ENCODE data around the gene PTPN1. TPM values are rescaled to one million over a fixed set of nuclear protein-coding genes. Genes with fewer than 3 reads are reported as not detected.

PTPN1 gene
- total and polyA plus RNA-seq, 2 of the 4 experiments (the other 2 are of a cell fraction), result 31.7 to 37.4 TPM

- TF ChIP-seq CTCF (conservative IDR thresholded peaks at IDR 0.05; ENCODE audit: low read depth, low read length), result no peak
These were observed 10.2 kb upstream of the PTPN1 start (continued) for GRCh38 chr20:50499938-50500337.

GRCh38 chr20:50501972-50502745, 8.0 kb upstream of the PTPN1 start:
- CTCF ChIA-PET, result no interaction called here
- no TSS peak for BruUV-seq (replicated peaks)
- DNase-seq (no peak), ATAC-seq (ENCODE audit: low read depth) (no peak)
- intact Hi-C loops (cut with micrococcal nuclease) (no loop called here), dilution Hi-C loops (cut with HindIII; ENCODE audit: low sequenced_read_pairs, unreplicated experiment) (no loop called here), in situ Hi-C loops (cut with MboI; ENCODE audit: low sequenced_read_pairs) (no loop called here)
- Histone ChIP-seq H3K27me3 (ENCODE audit: control insufficient read depth, insufficient read depth, low read length) (no peaks in the 10 kb centered on the region), H3K23ac (ENCODE audit: low read depth, low read length) (no peak overlapping the region), H2BK5ac (ENCODE audit: low read depth, low read length, poor library complexity, severe bottlenecking) (no peak overlapping the region), H3K9me1 (ENCODE audit: insufficient read depth, low read length) (0 out of 2 replicates have a peak, but pooled peaks cover 9% of the 10 kb centered on the region), H2AK9ac (replicated peaks; ENCODE audit: low read depth, low read length, poor library complexity) (no peak overlapping the region), H4K20me1 (ENCODE audit: insufficient read depth, low read length) (no peaks in the 10 kb centered on the region), H2BK120ac (ENCODE audit: low read depth, low read length) (no peak overlapping the region), H3K4me2 (ENCODE audit: low read depth, low read length) (no peak overlapping the region), H4K8ac (ENCODE audit: low read depth in 2 of 2, low read length in 2 of 2) (no peak overlapping the region), H2AFZ (replicated peaks; ENCODE audit: low read length, poor library complexity) (no peak overlapping the region), H3K4ac (ENCODE audit: low read depth, low read length) (no peak overlapping the region), H2BK15ac (ENCODE audit: low read depth, low read length) (no peak overlapping the region), H2AK5ac (ENCODE audit: low read depth, low read length) (no peak overlapping the region; the same call in 1 of the 2 replicates), H3K36me3 (ENCODE audit: control insufficient read depth, insufficient read depth, low read length) (no peaks in the 10 kb centered on the region), H4K91ac (ENCODE audit: insufficient read depth, low read depth, low read length) (no peak overlapping the region), H3K27ac (ENCODE audit: insufficient read depth, low read length) (no peak overlapping the region), H3K4me3 (ENCODE audit: insufficient read depth, low read depth, low read length) (no peak overlapping the region), H3K4me1 (ENCODE audit: control insufficient read depth, insufficient read depth, low read length) (peaks cover 18% of the 10 kb centered on the region), H3K79me1 (ENCODE audit: low read depth in 1 of 2, low read length in 2 of 2) (no peaks in the 10 kb centered on the region), H2BK20ac (ENCODE audit: low read depth, low read length) (0 out of 2 replicates have a peak overlapping the region, but pooled peaks have one; percentile 21), H3K56ac (ENCODE audit: extremely low read depth, insufficient read depth, low read length) (no peak overlapping the region), H3K9ac (ENCODE audit: low read depth, low read length) (no peak overlapping the region), H3K14ac (replicated peaks; ENCODE audit: low read depth, low read length) (no peak overlapping the region), H4K5ac (ENCODE audit: low read depth, low read length) (no peak overlapping the region), H3K9me3 (ENCODE audit: control insufficient read depth, insufficient read depth, low read length) (no peaks in the 10 kb centered on the region), H3K18ac (ENCODE audit: low read depth, low read length) (no peak overlapping the region)
- POLR2A ChIA-PET (ENCODE audit: unreplicated experiment), result interaction anchor here (0.6 kb wide), 1 partner anchor 10 kb away, joined by 4 read pairs; no protein-coding TSS in a partner anchor
- WGBS, 2 experiments (ENCODE audit: extremely low coverage in 2 of 2, insufficient read length in 1 of 2), result 29% methylated on average over 2 of the region's 12 CpGs; no CpG with 5 or more reads in 1 of the 2 experiments
- no peak for TF ChIP-seq CEBPB (IDR thresholded peaks at IDR 0.05; ENCODE audit: low read depth, low read length)
- TF ChIP-seq CHD1 (IDR thresholded peaks at IDR 0.05; ENCODE audit: low read depth, low read length), result no peak
- TF ChIP-seq FOS (IDR thresholded peaks at IDR 0.05; ENCODE audit: low read depth, low read length), result no peak
- no peak for TF ChIP-seq BHLHE40 (IDR thresholded peaks at IDR 0.05; ENCODE audit: low read depth, low read length)
- no peak for TF ChIP-seq CTCF (conservative IDR thresholded peaks at IDR 0.05; ENCODE audit: low read depth, low read length)
- TF ChIP-seq MXI1 (IDR thresholded peaks at IDR 0.05; ENCODE audit: borderline replicate concordance, low read depth, low read length), result no peak
- no peak for TF ChIP-seq RAD21 (IDR thresholded peaks at IDR 0.05; ENCODE audit: low read length)
- TF ChIP-seq SMC3 (IDR thresholded peaks at IDR 0.05; ENCODE audit: low read depth, low read length), result no peak
- no peak for TF ChIP-seq USF2 (IDR thresholded peaks at IDR 0.05; ENCODE audit: low read depth, low read length)
- no peak for TF ChIP-seq POLR2A (IDR thresholded peaks at IDR 0.05; ENCODE audit: low read depth, low read length)
- no peak for TF ChIP-seq RCOR1 (IDR thresholded peaks at IDR 0.05; ENCODE audit: insufficient replicate concordance, low read length)
